Upper lobe of right lung (tissue), 1 donor: ENCODE results near the gene TJP2. TPM values are rescaled to one million over a fixed set of nuclear protein-coding genes. Genes with fewer than 3 reads are reported as not detected.
A peak's percentile ranks its signal among the peaks of the same experiment; 100 is the strongest.
"Not testable (repeated sequence)": the region's sequence is repeated elsewhere in the genome, so short reads cannot be mapped to it uniquely, and the experiment has no call there.

Experiments used
- ATAC-seq: fragments of 200-7000 bp; cut with Tn5 transposase; one replicate; pipeline ENCODE4 v1.9.1; 2020; ENCODE audit warnings: mild to moderate bottlenecking, moderate library complexity
- DNase-seq: peaks from one replicate; pipeline ENCODE4 v3.0.0-alpha.2; 2020
- H3K27ac ChIP-seq: fragments of 200-600 bp; one replicate; pipeline ENCODE4 v1.8.0; 2022
- H3K27me3 ChIP-seq: fragments of 200-600 bp; one replicate; pipeline ENCODE4 v1.8.0; 2022; ENCODE audit warnings: mild to moderate bottlenecking
- H3K36me3 ChIP-seq: fragments of 200-600 bp; one replicate; pipeline ENCODE4 v1.8.0; 2022
- H3K4me1 ChIP-seq: fragments of 200-600 bp; one replicate; pipeline ENCODE4 v1.8.0; 2022
- H3K4me3 ChIP-seq: fragments of 200-600 bp; one replicate; pipeline ENCODE4 v1.8.0; 2022; ENCODE audit warnings: mild to moderate bottlenecking
- H3K9me3 ChIP-seq: fragments of 200-600 bp; one replicate; pipeline ENCODE4 v1.8.0; 2022
- intact Hi-C: fragments of 100-400 bp; cut with DNase I; formaldehyde crosslinking; loops from one replicate; pipeline ENCODE4 v1.11.0; 2022
- total RNA-seq: library from RNA; stranded (reverse); fragmentation: NEBNext Ultra II Directional; extraction: Animal tissue kit (Norgen Biotek cat#: 25700); gene quantifications from one replicate; pipeline ENCODE4 v1.2.1, GENCODE V29; 2021
- TF ChIP-seq, protein P1 (sequence below): fragments of 200-600 bp; IDR thresholded peaks from one replicate; pipeline ENCODE4 v1.8.0; 2022; ENCODE audit warnings: antibody characterized with exemption
- donor health status: DM: no; HTN: yes; CAD: no; lungs with severe emphysema.

TJP2 gene
- total RNA-seq, 1 donor from 2014 or later: 131 TPM

DNA sequence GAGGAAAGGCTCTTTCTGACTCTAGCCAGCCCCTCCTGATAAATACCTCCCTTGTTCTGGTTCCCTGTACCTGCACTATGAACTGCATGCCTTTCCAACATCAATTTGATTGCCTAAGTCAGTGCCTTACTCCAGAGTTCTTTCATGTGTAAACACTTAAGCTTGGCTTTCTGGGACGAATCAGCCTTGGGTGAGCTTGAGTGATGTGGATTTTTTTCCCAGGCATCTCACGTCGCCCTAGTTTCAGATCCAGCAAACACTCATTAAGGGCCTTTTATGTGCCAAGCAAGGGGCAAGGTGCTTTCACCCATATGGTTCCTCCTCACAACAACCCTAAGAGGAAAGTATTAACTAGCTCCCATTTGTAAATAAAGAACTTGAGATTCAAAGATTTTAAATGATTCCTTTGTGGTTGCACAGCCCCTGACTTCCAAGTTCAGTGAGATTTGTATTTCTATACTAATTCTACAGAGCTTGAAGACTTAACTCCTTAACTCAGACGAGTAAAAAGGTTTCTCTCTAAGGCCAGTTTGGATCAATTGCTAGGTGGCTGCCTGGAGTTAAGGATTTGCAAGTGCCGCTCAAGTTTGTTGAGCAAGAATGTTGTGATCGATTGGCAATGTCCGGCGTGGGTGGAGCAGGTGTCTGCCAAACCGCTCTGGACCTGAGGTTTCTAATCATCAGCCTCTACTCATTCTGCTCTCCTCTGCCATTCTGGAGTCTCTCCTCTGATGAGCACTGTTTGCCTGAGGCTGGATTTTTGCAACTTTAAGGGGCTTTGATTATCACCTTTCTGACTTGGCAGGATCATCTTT is 20.2 kb upstream of the TJP2 start:
- Histone ChIP-seq H3K9me3 (no peaks in the 10 kb centered on the region), H3K27ac (peak overlapping the region; percentile 40), H3K4me1 (peaks cover 5% of the 10 kb centered on the region), H3K27me3 (no peaks in the 10 kb centered on the region), H3K36me3 (no peaks in the 10 kb centered on the region), H3K4me3 (no peak overlapping the region)
- TF ChIP-seq, protein P1, sequence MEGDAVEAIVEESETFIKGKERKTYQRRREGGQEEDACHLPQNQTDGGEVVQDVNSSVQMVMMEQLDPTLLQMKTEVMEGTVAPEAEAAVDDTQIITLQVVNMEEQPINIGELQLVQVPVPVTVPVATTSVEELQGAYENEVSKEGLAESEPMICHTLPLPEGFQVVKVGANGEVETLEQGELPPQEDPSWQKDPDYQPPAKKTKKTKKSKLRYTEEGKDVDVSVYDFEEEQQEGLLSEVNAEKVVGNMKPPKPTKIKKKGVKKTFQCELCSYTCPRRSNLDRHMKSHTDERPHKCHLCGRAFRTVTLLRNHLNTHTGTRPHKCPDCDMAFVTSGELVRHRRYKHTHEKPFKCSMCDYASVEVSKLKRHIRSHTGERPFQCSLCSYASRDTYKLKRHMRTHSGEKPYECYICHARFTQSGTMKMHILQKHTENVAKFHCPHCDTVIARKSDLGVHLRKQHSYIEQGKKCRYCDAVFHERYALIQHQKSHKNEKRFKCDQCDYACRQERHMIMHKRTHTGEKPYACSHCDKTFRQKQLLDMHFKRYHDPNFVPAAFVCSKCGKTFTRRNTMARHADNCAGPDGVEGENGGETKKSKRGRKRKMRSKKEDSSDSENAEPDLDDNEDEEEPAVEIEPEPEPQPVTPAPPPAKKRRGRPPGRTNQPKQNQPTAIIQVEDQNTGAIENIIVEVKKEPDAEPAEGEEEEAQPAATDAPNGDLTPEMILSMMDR: no peak
- ATAC-seq (peak; percentile 88), DNase-seq (no peak)
- intact Hi-C loops: no loop called here

DNA sequence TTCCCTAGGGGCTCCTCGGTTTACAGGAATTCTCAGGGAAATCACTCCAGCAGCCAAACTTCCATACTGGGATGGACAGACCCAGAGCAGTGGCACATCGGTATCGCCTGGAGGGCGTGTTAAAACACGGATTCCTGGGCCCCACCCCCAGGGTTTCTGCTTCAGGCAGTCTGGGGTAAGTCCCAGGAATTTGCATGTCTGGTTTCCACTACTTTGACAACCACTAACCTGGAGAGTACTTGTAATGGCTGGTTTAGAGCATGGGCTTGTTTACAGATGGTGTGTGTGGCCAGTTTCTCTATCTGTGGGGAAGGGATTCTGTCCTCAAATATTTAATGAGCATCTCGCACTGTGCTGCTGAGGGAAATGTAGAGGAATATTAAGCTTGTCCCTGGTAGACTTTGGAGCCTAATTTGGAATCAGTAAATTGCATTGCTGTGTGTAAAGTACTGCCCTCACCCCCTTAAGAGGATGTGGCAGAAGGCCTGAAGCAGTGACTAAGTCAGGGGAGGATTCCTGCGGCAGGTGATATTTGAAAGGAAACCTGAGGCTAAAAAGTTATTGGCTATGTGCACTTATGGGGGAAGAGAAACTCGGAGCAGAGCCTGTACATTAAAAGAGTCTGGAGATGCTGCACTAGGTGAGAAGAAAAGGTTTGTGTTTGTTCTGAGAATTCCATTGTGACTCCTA is 18.6 kb upstream of the TJP2 start:
- intact Hi-C loops: no loop called here
- Histone ChIP-seq H3K4me3 (no peak overlapping the region), H3K36me3 (no peaks in the 10 kb centered on the region), H3K9me3 (no peaks in the 10 kb centered on the region), H3K27me3 (no peaks in the 10 kb centered on the region), H3K4me1 (no peaks in the 10 kb centered on the region), H3K27ac (no peak overlapping the region)
- TF ChIP-seq, protein P1: no peak
- peak; percentile 71 for ATAC-seq
- no peak for DNase-seq

GRCh38 chr9:69157751-69158466 is 16.2 kb upstream of the TJP2 start:
- Histone ChIP-seq H3K4me1 (no peaks in the 10 kb centered on the region), H3K27me3 (no peaks in the 10 kb centered on the region), H3K9me3 (no peaks in the 10 kb centered on the region), H3K4me3 (no peak overlapping the region), H3K36me3 (no peaks in the 10 kb centered on the region), H3K27ac (no peak overlapping the region)
- intact Hi-C loops: no loop called here
- DNase-seq (no peak), ATAC-seq (no peak)
- TF ChIP-seq, protein P1: peak; percentile 33

DNA sequence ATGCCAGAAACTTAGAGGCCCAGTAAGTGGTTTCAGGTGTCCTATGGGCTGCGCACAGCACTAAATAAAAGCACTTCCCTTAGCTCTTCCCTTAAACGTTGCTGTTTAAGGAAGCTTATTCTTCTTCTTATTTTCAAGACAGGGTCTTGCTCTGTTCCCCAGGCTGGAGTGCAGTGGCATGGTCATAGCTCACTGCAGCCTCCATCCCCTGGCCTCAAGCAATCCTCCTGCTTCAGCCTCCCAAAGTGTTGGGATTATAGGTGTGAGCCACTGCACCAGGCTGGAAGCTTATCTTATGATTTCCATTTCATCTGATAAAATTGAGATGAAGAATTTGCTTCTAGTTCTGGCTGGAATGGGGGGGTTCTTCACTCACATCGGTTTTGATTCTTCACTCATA is 15.6 kb upstream of the TJP2 start:
- Histone ChIP-seq H3K36me3 (no peaks in the 10 kb centered on the region), H3K27me3 (no peaks in the 10 kb centered on the region), H3K27ac (no peak overlapping the region), H3K4me1 (no peaks in the 10 kb centered on the region), H3K9me3 (no peaks in the 10 kb centered on the region), H3K4me3 (no peak overlapping the region)
- ATAC-seq (no peak), DNase-seq (no peak)
- TF ChIP-seq, protein P1: no peak
- intact Hi-C loops: no loop called here

GRCh38 chr9:69164573-69164972 is 9.5 kb upstream of the TJP2 start:
- H3K9me3 ChIP-seq: not testable (repeated sequence)
- peak overlapping the region; percentile 24 for H3K27ac ChIP-seq

GRCh38 chr9:69165581-69165980 is 8.5 kb upstream of the TJP2 start:
- Histone ChIP-seq H3K4me3 (no peak overlapping the region), H3K27ac (no peak overlapping the region), H3K9me3 (no peaks in the 10 kb centered on the region), H3K4me1 (peaks cover 8% of the 10 kb centered on the region), H3K36me3 (no peaks in the 10 kb centered on the region), H3K27me3 (no peaks in the 10 kb centered on the region)
- intact Hi-C loops: no loop called here
- DNase-seq (no peak), ATAC-seq (peak; percentile 45)
- TF ChIP-seq, protein P1: no peak

More at GRCh38 chr9:69164573-69164972, 9.5 kb upstream of the TJP2 start:
- intact Hi-C loops, DNase-seq, H3K4me1 ChIP-seq, H3K4me3 ChIP-seq, H3K27me3 ChIP-seq, H3K36me3 ChIP-seq, ATAC-seq: not testable (repeated sequence)
